GM19395 (cell line): ENCODE data around the gene DGUOK.
A peak's percentile ranks its signal among the peaks of the same experiment; 100 is the strongest.
"Not testable (repeated sequence)": the region's sequence is repeated elsewhere in the genome, so short reads cannot be mapped to it uniquely, and the experiment has no call there.

ENCODE experiments used
- ATAC-seq: cut with Tn5 transposase; IDR thresholded peaks from one replicate; pipeline ENCODE4 v1.9.1; 2021; ENCODE audit warnings: mild to moderate bottlenecking, moderate library complexity; ENCODE audit not compliant: unreplicated experiment

Gene DGUOK

DNA sequence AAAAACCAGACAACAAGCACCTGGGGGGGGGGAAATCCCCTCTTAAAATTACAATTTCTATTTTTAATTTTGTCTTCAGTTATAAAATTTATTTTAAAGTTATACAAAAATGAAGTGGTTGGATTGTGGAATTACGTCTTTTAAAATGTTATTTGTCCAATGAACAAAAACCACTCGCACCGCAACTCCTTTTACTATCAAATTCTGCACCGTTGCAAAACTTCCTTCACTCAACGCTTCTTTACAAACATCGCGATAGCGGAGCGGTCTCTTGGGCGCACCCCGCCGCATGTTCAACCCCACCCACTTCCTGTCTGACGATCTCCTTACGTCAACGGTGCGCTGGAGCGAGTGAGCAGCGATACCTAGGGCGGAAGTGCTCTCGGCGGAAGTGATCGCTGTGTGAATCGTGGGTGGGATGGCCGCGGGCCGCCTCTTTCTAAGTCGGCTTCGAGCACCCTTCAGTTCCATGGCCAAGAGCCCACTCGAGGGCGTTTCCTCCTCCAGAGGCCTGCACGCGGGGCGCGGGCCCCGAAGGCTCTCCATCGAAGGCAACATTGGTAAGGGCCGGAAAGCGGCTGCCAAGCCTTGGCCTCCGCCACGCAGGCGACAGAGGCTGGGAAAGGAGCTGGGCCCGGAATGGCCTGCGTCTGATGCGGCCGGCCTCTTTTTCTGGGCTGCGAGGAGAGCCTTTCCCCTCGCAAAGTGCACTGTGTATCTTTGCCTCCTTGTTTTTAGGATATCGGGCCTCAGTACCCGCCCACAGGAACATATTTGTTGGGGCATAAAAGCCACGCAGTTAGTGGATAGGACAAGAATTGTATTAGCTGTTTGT, at the start of gene DGUOK:
TSS of gene DGUOK (plus strand) at position 388 of the 835 bp plus-strand sequence. CDS start at position 419, 31 bp downstream.
- ATAC-seq = peak; percentile 99

DNA sequence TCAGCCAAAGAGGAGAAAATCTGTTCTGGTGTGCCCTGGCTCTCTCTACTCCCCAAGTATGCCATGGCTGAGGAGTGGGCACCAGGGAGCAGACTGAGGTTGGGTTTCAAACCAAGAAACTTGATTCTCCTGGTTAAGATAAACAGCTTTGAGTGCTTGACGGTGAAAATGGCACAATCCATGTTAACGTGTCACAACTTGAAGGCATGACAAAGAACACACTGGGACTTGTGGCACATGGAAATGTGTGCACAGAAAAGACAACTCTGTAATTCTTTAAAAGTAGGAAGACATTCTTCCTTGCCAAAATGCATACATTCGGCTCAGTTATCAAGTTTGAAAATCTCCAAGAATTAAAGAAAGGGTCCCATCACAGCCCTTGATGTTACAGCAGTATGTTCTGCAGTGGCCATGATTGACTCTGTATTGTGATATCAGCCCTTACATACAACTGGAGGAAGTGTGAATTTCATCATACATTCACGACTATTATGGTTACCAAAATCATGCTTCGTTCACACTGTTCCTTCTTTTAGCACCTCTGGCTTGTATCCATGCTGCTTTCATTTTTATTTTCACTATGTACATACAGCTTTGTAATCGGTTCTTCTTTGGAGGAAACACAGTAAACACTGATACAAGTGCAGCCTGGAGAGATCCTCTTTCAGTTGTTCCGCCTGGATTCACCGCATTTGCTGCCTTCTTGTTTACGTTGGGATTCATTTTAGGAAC, 49.4 kb upstream of the DGUOK start:
- ATAC-seq = peak; percentile 60

- ATAC-seq = not testable (repeated sequence)
Observed at GRCh38 chr2:73877984-73878383, 48.7 kb upstream of the DGUOK start.

- ATAC-seq = no peak
Observed at GRCh38 chr2:73885406-73885805, 41.3 kb upstream of the DGUOK start.

DNA sequence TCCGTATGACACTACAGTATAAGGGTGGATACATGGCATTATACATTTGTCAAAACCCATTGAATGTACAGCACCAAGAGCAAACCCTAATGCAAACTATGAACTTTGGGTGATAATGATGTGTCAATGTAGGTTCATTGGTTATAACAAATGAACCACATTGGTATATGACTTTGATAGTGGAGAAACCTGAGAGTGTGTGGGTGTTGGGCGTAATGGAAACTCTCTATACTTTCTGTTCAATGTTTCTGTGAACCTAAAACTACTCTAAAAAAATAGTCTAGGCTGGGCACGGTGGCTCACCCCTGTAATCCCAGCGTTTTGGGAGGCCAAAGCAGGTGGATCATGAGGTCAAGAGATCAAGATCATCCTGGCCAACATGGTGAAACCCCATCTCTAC, 40.3 kb upstream of the DGUOK start:
- no peak for ATAC-seq

DNA sequence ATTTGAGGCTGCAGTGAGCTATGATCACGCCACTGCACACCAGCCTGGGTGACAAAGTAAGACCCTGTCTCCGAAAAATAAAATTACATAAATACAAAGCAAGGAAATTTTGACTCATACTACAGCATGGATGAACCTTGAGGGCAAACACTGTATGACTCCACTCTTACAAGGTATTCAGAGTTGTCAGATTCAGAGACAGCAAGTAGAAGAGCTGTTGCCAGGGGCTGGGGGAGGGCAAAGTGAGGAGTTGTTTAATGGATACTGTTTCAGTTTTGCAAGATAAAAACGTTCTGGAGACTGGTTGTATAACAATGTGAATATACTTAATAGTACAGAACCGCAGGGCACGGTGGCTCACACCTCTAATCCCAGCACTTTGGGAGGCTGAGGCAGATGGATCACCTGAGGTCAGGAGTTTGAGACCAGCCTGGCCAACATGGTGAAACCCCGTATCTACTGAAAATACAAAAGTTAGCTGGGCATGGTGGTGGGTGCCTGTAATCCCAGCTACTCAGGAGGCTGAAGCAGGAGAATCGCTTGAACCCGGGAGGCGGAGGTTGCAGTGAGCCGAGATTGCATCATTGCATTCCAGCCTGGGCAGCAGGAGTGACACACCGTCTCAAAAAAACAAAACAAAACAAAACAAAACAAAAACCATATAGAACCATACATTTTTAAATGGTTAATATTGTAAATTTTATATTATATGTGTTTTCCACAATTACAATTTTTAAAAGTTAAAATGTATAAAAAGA, 38.9 kb upstream of the DGUOK start:
- not testable (repeated sequence) for ATAC-seq

GRCh38 chr2:73888388-73888787, 38.3 kb upstream of the DGUOK start:
- no peak for ATAC-seq

DNA sequence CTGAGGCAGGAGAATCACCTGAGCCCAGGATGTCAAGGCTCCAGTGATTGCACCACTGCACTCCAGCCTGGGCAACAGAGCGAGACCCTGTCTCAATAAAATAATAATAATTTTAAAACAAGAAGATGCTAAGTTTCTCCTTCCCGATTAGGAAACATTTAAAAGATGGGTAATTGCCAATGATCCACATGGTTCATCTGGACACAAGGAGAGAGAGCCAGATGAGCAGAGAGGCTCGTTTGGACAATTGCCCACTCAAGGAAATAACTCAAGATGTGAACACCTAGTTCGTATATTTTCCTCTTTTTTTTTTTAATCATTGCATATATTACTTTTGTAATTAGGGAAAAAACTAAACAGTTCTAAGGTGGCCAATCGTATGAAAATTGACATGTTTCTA, 37.5 kb upstream of the DGUOK start:
- ATAC-seq = no peak

- ATAC-seq = no peak
Observed at GRCh38 chr2:73890301-73891092, 36.2 kb upstream of the DGUOK start.

DNA sequence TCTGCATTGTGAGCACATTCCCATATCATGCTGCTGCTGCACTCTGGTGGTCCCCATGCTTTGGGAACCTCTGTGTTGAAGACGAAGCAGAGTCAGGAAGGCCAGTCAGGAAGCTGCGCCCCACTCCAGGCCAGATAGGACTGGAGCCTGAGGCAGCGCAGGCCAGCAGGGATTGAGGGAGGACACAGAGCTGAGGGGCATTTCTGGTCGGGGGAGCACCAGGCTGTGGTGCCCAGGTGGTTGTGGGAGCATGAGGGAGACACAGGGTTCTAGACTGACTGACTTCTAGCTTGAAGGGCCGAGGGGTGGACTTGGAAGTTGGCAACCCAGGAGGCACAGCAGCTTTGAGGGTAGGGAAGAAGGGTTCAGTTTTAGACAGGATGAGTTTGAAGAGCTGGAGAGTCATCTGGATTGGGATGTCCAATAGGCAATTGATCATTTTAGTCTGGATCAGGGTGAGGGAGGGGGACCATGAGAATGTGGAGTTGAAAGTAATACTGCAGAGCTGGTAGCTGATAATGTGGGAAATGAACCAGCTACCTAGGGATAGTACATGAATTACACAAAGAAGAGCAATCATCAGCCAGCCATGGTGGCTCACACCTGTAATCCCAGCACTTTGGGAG, 35.3 kb upstream of the DGUOK start:
- no peak for ATAC-seq

DNA sequence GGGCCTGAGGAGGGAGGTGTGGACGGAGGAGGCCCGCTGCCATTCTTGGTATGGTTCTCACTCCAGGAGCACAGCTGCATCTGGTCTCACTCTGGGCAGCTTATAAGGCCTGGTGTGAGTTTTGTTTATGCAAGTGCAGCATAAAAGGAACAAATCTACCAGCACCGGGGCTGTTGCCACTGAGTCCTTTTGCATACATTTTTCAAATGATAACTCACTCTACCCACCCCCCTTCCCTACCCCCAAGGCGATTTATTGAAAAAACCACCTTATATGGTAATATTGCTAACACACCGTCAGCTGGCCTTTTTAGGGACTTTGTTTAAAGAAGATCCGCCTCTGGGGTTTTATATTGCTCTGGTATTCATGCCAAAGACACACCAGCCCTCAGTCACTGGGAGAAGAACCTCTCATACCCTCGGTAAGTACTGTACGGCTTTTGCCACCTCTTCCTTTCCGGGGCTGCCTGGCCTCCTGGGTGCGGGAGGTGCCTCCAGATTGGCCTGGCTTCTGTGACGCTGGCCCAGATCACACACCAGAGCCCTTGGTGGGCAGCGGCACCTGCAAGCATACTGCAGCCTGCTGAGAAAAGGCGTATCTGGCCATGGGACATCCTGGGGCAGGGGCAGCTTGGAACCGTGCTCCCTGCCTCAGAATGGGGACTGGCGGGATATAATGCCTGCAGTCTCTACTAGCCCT, 33.9 kb upstream of the DGUOK start, which contains the start of gene ACTG2:
TSS of gene ACTG2 (plus strand) at position 378 of the 699 bp plus-strand sequence. CDS start 8,304 bp downstream, outside the sequence.
- no peak for ATAC-seq

GRCh38 chr2:73893764-73894474, 32.8 kb upstream of the DGUOK start:
- ATAC-seq = no peak

DNA sequence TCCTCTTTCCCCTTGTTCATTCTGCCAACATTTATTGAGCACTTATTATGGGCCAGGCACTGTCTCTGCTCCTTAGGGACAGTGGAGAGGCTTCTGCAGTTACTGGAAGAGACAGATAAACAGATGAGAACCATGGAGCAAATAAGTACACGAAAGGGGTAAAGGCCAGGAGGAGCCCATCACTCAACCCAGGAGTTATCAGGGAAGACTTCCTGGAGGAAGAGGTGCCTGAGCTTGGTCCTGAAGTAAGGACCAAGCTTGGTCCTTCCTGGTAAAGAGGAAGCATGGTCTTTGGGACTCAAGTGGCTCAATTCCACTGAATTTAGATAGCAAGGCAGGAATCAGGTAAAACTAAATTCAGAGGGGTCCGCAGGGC, 32.2 kb upstream of the DGUOK start:
- ATAC-seq = no peak

DNA sequence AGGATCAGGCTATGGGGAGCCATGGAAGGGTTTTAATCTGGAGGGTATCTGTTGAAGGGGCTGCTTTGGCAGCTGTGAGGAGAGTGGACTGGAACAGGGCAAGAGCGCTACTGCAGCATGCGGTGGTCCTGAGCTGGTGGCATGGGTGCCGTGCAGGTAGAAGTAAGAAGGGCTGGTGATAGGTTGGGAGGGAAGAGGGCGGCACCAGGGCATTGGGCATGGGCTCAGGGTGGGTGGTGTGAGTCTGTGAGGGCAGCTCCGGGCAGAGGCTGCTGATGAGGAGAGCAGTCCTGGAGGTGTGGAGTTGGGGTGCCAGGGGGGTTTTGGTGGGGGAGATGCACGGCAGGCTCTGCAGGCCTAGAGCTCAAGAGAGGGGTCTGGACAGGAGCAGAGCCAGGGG, 31.8 kb upstream of the DGUOK start:
- no peak for ATAC-seq

- ATAC-seq = no peak
Observed at GRCh38 chr2:73895473-73895872, 31.2 kb upstream of the DGUOK start.

- ATAC-seq = peak; percentile 62
Observed at GRCh38 chr2:73896362-73897239, 30.1 kb upstream of the DGUOK start.

- ATAC-seq = no peak
Observed at GRCh38 chr2:73897240-73897583, 29.5 kb upstream of the DGUOK start.

DNA sequence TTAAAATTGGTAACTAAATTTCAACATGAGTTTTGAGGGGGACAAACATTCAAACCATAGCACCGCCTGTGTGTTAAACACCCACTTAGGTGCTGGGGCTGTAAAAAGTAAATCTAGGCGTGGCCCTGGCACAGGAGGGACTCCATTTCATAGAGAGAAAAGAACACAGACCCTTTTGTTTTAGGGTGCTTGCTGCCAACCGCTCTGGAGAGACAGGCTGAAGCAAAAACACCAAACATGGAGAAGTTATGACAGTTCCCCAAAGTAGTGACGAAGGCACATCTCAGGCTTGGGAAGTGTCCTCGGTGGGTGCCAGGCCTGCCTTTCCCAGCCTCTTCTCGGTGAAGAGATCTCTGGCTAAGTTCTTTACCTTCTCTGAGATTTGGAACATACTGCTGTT, 28.7 kb upstream of the DGUOK start:
- ATAC-seq = no peak
